GM21515 (cell line): Measurements from ENCODE around the gene MTERF4.

ENCODE experiments used
- ATAC-seq: cut with Tn5 transposase; IDR thresholded peaks from one replicate; pipeline ENCODE4 v1.9.1; 2021; ENCODE audit not compliant: unreplicated experiment

MTERF4 gene

DNA sequence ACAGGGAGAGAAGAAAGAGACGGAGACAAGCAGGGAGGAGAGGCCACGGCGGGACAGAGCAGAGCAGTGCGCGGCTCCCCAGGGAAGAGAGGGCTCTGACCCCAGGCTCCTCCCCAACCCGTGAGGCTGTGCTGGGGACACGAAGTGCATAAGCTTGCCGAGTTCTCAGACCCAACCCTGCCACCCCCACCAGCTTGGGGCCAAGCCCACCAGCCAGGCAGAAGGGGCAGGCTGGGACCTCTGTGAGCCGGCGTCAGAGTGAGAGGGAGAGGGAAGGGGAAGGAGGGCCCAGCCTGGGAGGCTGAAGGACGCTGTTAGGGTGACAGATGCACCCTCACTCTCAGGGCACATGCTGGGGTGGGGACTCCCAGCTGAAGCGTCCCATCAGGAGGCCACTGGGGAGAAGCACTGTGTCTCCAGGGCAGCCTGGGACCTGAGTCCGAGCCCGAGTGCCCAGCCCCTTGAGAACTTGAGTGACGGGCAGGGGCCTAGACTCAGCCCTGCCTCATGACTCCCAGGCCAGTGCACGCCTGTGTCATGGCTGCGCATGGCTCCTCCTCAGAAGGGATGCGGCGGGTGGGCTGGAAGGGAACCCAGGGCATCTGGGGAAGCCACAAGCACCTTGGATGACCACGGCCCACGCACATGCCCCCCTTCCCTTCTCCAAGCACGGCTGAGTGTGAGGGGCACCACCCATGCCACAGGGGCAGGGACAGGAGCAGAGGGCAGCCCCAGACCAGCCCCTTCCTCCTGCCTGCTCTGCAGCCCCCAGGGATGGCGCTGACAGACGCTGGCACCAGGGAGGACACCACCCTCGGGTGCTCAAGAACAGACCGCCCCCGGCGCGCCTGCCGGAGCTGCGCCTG is 31.0 kb downstream of the MTERF4 start:
- ATAC-seq = no peak

DNA sequence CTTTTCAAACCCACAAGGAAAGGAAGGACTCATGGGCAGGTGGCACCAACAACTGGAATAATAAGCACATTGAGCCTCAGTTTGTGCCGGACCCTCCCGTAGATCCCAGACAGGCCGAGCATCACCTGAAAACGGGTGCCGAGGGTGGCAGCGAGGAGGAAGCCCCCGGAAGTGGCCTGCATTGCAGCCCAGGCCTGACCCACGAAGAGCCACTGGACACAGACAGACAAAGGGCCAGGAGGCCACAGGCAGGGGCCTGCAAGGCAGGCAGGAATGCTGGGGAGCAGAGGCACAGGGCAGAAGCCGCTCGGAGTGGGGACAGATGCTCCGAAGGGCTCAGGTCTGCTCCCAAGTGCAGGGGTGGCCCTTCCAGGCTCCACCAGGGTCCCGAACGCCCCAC is 31.7 kb downstream of the MTERF4 start:
- ATAC-seq = no peak

DNA sequence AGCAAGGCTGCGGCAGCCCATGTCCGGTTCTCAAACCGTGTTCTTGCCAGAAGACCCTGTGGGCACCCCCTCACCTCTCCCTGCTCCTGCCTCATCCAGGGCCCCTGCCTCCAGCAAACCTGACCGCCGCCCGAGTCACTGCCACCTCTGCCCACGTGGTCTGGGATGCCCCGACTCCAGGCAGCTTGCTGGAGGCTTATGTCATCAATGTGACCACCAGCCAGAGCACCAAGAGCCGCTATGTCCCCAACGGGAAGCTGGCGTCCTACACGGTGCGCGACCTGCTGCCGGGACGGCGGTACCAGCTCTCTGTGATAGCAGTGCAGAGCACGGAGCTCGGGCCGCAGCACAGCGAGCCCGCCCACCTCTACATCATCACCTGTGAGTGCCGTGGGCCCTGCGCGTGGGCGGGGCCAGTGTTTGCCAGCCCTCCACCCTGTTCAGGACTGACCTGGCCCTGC is 32.2 kb downstream of the MTERF4 start:
- no peak for ATAC-seq

DNA sequence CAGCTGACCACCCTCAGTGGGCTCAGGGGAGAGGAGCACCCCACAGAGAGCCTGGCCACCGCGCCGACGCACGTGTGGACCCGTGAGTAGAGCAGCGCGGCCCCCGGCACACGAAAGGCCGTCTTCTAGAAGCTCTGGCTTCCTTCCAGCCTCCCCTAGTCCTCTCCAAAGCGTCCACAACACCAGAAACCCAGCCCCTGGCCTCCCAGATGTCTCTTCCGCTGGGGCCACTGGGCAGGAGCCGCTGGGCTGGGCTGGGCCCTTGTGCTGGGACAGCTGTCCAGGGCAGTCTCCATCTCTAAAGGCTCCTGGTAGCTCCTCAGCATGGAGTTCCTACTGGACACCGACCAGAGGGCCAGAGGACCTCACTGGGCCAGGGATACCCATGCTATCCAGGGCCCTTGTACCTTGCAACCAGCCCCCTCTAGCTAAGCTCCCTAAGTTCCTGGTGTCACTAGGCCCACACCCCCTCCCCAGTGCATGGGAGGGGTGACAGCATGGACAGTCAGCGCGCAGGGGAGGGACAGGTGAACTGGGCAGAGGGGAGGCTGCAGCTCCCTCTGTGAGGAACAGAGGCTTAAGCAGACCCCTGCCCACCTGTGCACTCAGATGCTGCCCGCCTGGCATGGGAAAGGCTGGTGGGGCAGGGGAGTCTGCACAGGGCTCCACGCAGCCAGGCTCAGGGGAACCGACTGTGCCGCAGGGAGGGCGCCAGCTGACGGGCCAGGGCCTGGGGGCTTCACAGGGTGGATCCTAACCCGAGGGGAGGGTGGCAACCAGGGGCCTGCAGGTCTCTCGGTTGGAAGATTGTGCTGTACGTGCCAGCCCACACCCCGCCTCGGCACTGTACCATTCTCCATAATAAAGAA is 32.9 kb downstream of the MTERF4 start:
- ATAC-seq = no peak

DNA sequence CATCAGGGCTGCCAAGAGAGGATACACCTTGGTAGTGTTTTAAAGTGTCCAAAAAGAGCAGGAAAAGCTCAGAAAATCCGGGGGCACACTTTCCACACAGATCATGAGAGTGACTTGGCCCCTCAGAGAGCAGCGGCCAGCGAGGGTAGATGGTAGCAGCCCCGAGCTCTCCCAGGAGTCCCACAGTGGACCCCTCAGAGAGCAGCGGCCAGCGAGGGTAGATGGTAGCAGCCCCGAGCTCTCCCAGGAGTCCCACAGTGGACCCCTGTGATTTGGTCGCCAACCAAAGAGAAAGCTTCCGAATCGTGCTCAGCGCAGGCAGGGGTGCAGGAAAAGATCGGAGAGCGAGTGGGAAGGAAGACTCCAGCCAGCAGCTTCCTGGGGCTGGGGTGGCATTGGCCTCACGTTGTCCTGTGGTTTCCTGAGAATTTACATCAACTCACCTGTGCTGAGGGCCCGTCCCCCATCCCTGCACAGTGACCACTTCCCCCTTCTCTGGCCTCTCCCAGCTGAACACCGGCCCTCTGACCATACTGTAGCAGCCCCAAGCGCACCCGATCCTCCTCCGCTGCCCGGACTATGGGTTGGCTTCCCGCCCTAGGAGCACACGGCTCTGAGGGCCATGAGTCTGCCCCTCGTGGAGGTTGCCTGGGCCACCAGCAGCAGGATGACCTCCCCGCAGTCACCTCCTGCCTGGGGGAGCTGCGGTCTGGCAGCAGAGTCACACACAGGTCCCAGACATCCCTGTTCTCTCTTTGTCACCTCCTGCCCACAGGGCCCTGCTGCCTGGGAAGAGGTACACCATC is 33.7 kb downstream of the MTERF4 start:
- ATAC-seq = no peak

DNA sequence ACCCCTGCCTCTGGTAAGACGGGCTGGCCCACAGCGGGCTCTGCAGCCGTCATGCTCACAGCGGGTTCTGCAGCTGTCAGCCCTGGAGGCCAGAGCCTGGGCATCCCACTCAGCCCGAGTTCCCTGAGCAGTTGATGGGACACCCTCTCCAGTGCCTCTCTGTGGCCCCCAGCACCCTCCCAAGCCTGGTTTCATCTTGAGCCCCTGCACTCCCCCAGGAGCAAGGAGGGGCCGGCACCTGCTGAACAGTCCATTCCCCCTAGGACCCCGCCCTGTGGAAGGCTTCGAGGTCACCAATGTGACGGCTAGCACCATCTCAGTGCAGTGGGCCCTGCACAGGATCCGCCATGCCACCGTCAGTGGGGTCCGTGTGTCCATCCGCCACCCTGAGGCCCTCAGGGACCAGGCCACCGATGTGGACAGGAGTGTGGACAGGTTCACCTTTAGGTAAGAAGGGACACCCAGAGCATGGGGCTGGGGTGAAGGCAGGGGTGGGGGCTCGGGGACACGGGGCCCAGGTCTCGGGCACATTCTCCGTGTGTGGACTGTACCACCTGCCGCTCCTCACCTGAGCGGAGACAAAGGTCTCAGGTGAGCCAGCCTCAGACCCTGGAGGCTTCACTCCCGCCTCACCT is 34.5 kb downstream of the MTERF4 start:
- ATAC-seq = no peak

DNA sequence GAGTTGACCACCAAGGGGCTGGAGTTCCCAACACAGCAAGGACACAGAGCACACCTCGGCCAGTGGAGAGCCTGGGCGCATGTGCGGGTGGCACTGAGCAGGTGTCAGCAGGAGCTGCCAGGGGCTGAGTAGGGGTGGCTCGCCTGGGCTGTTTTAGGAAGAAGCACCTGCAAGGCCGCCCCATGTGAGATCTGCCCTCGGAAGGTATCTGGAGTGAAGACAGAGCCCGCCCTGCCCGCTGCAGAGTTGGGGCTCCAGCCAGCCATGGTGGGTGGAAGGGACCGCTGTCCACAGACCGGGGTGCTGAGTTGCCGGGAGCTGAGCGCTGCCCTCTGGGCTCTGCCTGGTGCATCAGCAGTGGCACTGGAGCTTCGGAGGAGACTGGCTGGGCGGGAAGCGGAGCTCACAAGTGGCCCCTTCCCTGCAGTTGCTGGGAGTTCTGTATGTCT is 35.2 kb downstream of the MTERF4 start:
- ATAC-seq = no peak

GRCh38 chr2:241066171-241066892 is 35.8 kb downstream of the MTERF4 start:
- no peak for ATAC-seq

DNA sequence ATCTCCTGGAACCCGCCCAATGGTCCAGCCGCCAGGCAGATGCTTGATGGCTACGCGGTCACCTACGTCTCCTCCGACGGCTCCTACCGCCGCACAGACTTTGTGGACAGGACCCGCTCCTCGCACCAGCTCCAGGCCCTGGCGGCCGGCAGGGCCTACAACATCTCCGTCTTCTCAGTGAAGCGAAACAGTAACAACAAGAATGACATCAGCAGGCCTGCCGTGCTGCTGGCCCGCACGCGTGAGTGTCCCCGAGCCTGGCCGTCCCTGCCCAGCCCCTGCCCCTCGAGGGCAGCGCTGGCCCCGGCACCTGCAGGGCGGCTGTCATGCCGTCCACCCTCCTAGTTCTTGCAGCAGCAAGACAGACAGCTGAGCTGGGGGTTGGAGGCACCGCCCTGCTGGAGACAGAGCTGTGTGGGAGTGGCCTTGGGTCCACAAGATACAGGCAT is 36.7 kb downstream of the MTERF4 start:
- no peak for ATAC-seq

GRCh38 chr2:241064802-241065354 is 37.2 kb downstream of the MTERF4 start:
- no peak for ATAC-seq

- ATAC-seq = no peak
Measured at GRCh38 chr2:241064008-241064801, 37.9 kb downstream of the MTERF4 start.

DNA sequence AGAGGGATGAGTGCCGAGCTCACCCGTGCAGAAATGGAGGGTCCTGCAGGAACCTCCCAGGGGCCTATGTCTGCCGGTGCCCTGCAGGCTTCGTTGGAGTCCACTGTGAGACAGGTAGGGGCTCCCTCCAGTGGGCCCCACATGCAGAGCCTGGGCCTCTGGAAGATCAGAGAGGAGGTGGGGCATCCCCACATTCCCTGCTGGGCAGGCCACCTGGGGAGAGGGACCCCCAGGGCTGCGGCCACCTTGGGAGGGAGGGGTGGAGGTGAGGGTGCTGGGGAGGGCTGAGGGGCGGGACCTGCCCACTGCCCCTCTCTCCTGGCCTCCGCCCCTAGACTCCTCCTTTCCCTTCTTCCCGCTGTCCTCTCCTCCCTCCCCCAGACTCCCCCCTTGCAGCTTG is 38.5 kb downstream of the MTERF4 start:
- no peak for ATAC-seq

- no peak for ATAC-seq
Measured at GRCh38 chr2:241063093-241063551, 39.0 kb downstream of the MTERF4 start.

DNA sequence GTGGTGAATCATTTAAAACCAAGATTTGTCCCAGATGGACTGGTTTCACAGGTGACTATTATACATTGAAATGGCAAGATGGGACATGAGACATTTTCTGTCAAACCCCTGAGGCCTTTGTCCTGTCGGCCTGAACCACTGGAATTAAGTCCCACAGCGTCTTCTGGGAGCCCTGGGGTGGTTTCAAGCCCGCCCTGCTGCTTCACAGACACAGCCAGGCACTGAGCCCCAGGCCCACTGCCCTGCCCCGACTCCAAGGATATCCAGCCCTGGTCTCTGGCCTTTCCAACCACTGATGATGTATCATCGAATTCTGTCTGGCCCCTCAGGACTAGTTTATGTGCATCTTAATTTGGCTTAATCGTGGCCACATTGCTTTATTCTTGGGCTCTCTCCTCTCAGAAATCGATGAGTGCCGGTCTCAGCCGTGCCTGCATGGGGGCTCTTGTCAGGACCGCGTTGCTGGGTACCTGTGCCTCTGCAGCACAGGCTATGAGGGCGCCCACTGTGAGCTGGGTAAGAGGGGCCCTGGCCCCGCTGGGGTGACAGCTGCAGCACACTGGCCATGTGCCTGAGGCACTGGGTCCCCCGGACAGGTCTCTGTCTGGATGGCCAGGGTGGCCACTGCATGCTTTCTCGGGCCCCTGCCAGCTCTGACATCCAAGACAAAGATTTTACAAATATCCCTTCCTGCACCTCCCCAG is 39.5 kb downstream of the MTERF4 start:
- ATAC-seq = no peak

DNA sequence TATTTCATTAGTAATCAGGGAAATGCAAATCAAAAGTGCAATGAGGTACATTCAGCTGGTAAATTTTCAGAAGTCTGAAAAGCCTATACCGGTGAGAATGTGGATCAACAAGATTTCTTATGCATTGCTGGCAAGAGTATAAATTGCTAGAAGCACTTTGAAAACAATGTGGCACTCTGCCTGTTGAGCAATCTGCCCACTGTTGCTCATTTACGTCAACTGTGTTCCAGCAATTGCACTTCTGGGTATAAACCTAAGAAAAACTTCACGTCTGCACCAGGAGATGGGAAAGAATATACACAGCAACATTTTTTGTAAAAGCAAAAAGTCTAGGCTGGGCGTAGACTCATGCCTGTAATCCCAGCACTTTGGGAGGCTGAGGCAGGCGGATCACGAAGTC is 40.8 kb downstream of the MTERF4 start:
- no peak for ATAC-seq

- ATAC-seq = no peak
Measured at GRCh38 chr2:241053576-241054251, 48.4 kb downstream of the MTERF4 start.

GRCh38 chr2:241052677-241053360 is 49.3 kb downstream of the MTERF4 start:
- no peak for ATAC-seq
